ENCODE measurements around the gene CDCP1.

The CDCP1 gene

DNA sequence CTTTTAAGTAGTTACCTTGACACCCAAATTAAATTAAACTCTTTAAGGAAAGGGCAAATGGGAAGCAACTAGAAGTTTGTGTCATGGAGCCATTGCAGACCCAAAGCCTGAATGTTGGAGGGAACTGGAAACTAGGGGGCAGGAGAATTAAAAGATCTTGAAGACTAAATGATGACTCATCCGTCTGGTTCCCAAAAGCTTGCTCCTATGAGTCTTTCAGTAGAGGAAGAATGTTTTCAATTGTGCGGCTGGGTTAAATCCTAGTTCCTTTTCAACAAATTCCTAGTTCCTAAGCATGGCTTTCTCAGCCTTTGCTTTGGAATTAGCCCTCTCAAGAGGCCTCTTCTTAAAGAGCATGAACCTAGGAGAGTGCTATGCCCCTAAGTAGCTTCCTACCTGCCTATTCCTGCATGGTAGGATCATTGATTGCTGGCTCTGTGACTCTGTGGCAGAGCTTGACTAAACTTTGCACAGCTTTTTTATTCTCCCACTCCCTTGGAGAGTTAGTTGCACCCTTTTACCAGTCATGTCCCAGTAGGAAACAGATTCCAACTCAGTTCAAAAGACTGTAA lies 102.4 kb downstream of the CDCP1 start:
- TF ChIP-seq TEAD4 (IDR thresholded peaks at IDR 0.05): no peak

GRCh38 chr3:45042162-45042561 lies 104.0 kb downstream of the CDCP1 start:
- TF ChIP-seq RAD21 (IDR thresholded peaks at IDR 0.05; ENCODE audit: low read depth) (no peak), CREB1 (IDR thresholded peaks at IDR 0.05; ENCODE audit: low read depth) (no peak), USF1 (IDR thresholded peaks at IDR 0.05) (no peak), TAF1 (IDR thresholded peaks at IDR 0.05; ENCODE audit: low read depth) (no peak), ZBTB7A (IDR thresholded peaks at IDR 0.05; ENCODE audit: low read depth) (no peak), EP300 (IDR thresholded peaks at IDR 0.05; ENCODE audit: borderline replicate concordance) (no peak), TEAD4 (IDR thresholded peaks at IDR 0.05) (no peak), NFIC (IDR thresholded peaks at IDR 0.05) (no peak), FOXM1 (IDR thresholded peaks at IDR 0.05; ENCODE audit: borderline replicate concordance, low read depth) (no peak), MAX (IDR thresholded peaks at IDR 0.05) (no peak), YY1 (IDR thresholded peaks at IDR 0.05; ENCODE audit: low read depth) (no peak), CEBPB (IDR thresholded peaks at IDR 0.05) (no peak), TCF12 (IDR thresholded peaks at IDR 0.05; ENCODE audit: low read depth) (no peak), EGR1 (IDR thresholded peaks at IDR 0.05) (no peak)
- TF ChIP-seq, protein P1, sequence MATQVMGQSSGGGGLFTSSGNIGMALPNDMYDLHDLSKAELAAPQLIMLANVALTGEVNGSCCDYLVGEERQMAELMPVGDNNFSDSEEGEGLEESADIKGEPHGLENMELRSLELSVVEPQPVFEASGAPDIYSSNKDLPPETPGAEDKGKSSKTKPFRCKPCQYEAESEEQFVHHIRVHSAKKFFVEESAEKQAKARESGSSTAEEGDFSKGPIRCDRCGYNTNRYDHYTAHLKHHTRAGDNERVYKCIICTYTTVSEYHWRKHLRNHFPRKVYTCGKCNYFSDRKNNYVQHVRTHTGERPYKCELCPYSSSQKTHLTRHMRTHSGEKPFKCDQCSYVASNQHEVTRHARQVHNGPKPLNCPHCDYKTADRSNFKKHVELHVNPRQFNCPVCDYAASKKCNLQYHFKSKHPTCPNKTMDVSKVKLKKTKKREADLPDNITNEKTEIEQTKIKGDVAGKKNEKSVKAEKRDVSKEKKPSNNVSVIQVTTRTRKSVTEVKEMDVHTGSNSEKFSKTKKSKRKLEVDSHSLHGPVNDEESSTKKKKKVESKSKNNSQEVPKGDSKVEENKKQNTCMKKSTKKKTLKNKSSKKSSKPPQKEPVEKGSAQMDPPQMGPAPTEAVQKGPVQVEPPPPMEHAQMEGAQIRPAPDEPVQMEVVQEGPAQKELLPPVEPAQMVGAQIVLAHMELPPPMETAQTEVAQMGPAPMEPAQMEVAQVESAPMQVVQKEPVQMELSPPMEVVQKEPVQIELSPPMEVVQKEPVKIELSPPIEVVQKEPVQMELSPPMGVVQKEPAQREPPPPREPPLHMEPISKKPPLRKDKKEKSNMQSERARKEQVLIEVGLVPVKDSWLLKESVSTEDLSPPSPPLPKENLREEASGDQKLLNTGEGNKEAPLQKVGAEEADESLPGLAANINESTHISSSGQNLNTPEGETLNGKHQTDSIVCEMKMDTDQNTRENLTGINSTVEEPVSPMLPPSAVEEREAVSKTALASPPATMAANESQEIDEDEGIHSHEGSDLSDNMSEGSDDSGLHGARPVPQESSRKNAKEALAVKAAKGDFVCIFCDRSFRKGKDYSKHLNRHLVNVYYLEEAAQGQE (IDR thresholded peaks at IDR 0.05; ENCODE audit: low read depth): no peak

- TF ChIP-seq CREB1 (IDR thresholded peaks at IDR 0.05; ENCODE audit: low read depth): no peak
- TF ChIP-seq, protein P1 (IDR thresholded peaks at IDR 0.05; ENCODE audit: low read depth): no peak
Measured at GRCh38 chr3:45041666-45042065, 104.5 kb downstream of the CDCP1 start.

DNA sequence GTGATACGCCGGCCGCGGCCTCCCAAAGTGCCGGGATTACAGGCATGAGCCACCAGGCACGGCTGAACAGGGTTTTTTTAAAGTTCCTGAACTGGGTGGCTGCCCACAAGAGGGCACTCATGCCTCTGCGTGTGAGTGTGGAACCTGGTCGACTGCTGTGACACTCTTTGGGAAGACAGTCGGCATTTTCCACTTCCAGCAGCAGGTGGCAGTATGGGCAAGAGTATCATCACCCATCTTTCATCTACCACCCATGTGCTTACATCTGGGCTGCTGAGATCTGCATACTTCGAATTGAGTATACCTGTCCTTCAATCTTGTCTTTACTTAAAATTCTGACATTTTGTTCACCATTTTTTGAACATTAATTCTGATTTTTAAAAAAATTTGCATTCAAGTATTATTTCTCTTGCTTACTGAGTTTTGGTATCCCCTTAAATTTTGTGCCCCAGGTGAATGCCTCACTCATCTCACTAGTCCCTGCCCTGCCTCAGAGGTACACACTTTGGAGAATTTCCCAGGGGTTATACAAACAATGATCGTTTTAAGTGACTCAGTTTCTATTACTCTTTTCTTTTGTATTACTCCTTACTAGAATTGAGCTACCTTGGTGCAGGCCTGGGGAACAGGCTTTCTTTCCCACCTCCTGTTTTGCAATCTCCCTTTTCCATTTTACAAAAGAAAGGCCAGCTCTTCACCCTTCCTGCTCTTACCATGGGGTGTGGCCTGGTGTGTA lies 108.3 kb downstream of the CDCP1 start:
- TF ChIP-seq MAX (IDR thresholded peaks at IDR 0.05): peak; percentile 66
- no peak for TF ChIP-seq EGR1 (IDR thresholded peaks at IDR 0.05)
- TF ChIP-seq RAD21 (IDR thresholded peaks at IDR 0.05; ENCODE audit: low read depth): peak; percentile 94
- no peak for TF ChIP-seq EP300 (IDR thresholded peaks at IDR 0.05; ENCODE audit: borderline replicate concordance)
- TF ChIP-seq YY1 (IDR thresholded peaks at IDR 0.05; ENCODE audit: low read depth): peak; percentile 59; the same call in 1 of the 2 replicates
- TF ChIP-seq TAF1 (IDR thresholded peaks at IDR 0.05; ENCODE audit: low read depth): no peak
- TF ChIP-seq, protein P1 (IDR thresholded peaks at IDR 0.05; ENCODE audit: low read depth): no peak
- TF ChIP-seq ZBTB7A (IDR thresholded peaks at IDR 0.05; ENCODE audit: low read depth): no peak
- TF ChIP-seq CEBPB (IDR thresholded peaks at IDR 0.05): no peak
- TF ChIP-seq NFIC (IDR thresholded peaks at IDR 0.05): no peak
- TF ChIP-seq TCF12 (IDR thresholded peaks at IDR 0.05; ENCODE audit: low read depth): no peak
- 0 out of 2 replicates have a peak, but pooled peaks have one; percentile 16 for TF ChIP-seq USF1 (IDR thresholded peaks at IDR 0.05)
- TF ChIP-seq FOXM1 (IDR thresholded peaks at IDR 0.05; ENCODE audit: borderline replicate concordance, low read depth): no peak
- TF ChIP-seq CREB1 (IDR thresholded peaks at IDR 0.05; ENCODE audit: low read depth): no peak
- TF ChIP-seq TEAD4 (IDR thresholded peaks at IDR 0.05): no peak
